Posterior cingulate gyrus (tissue), 11 donors: ENCODE data around the gene SLC39A9.
A peak's percentile ranks its signal among the peaks of the same experiment; 100 is the strongest.

Source experiments
- DNase-seq, 10 donors: peaks; one replicate each; pipeline versions ENCODE4 v3.0.0 to v3.0.0-alpha.2; 2020 to 2021; ENCODE audit warnings: mixed read lengths in 3 of 10
- intact Hi-C: fragments of 100-400 bp; cut with DNase I; formaldehyde crosslinking; loops from one replicate; pipeline ENCODE4 v1.15.1; 2023

Gene SLC39A9, protein sequence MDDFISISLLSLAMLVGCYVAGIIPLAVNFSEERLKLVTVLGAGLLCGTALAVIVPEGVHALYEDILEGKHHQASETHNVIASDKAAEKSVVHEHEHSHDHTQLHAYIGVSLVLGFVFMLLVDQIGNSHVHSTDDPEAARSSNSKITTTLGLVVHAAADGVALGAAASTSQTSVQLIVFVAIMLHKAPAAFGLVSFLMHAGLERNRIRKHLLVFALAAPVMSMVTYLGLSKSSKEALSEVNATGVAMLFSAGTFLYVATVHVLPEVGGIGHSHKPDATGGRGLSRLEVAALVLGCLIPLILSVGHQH

DNA sequence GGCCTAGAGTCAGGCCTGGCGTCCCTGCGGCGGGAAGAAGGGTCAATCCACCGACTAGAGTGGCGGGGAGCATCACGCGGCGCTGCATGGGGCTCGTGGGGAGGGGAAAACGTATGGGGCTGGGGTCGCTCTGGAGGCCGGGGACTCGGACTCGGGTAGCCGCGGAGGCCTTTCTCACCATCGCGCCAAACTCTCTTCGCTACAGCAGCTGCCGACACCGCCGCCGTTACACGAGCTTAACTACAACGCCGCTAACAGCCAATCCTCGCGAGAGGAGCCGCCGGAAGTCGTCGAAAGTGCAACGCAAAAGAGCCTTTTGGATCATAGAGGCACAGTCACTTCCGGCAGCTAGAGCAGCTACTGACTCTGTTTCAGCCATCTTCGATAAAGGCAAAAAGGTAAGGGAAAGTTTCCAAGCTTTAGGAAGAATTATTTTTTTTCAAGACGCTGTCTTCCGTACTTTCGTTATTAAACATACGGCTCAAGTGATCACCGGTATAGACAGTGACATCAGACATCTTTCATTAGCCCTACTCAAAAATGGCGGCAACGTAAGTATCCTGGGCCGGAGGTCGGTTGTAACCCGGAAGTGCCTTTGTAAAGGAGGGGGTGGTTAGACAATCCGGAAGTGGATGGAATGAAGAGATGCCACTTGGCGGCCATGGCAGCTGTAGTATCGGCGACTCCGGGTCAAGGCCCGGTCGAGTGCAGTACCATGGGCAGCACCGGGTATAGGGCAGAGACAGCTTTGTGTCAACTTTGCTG, at the start of gene SLC39A9, which contains the start of gene ERH:
Gene SLC39A9, plus strand, starts transcription at position 640 of the 765 bp plus-strand sequence. CDS start 678 bp downstream, outside the sequence.
Gene ERH, minus strand, starts transcription at position 247 of the 765 bp plus-strand sequence. Its CDS starts 66 bp downstream, at position 181.
- intact Hi-C loops = loop anchor here (5.0 kb wide), 2 partner anchors 206 to 369 kb away; partner anchors contain the start of genes EXD2 and SRSF5
- DNase-seq = peak; percentile 92 to 99 (median 97)

DNA sequence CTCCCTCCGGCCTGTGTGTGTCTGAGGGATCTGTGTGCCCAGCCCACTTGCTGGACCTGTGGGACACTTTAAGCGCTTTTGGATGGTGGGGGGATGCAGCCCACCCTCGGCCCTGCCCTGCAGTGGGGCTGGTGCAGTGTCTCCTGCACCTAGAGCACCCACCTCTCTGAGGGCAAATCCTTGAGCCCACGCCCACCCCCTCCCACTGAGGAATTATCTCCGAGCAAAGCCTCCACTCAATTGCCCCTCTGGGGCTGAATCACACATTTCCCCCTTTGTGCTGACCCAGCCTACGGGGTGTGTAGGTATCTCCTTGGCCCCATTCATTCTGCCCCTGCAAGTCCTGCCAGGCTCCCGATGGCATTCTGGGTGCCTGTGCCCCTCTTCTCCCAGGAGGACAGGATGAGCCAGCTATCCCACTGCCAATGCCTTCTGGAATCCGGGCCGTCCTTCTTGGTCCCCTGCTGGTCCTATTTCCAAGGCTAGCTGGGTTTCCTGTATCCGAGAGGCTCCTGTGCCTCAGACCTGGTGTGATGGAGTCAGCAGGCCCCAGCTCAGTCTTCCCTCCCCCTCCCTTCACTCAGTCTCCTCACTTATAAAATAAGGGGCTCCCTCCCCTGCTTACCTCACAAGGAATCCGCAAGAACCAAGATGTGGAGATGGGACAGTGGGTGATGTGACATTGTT, 49.3 kb upstream of the SLC39A9 start:
- DNase-seq = peak in 2 of 10 donors; percentile 49 to 50
- intact Hi-C loops = no loop called here

DNA sequence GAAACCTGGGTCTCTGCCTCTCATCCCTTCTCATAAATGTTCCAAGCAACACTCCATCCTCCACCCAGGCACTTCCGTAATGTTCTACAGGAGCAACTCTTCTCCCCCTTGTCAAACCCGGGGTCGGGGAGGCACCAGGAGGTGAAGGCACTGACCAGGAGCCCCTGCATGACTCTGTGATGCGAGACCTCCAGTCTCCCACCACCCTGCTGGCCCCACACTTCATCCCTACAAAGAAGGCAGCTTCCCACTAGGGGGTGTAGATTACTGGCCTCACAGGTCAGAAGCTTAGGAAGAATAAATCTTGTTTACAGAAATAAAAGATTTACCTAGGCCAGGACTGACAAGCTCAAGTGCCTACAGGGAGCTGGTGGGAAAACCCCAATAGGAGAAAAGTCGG, 47.6 kb upstream of the SLC39A9 start:
- intact Hi-C loops = loop anchor here (5.0 kb wide), 1 partner anchor 89 kb away; the partner anchor contains the start of gene GALNT16
- DNase-seq = peak in 1 of 10 donors; percentile 59

DNA sequence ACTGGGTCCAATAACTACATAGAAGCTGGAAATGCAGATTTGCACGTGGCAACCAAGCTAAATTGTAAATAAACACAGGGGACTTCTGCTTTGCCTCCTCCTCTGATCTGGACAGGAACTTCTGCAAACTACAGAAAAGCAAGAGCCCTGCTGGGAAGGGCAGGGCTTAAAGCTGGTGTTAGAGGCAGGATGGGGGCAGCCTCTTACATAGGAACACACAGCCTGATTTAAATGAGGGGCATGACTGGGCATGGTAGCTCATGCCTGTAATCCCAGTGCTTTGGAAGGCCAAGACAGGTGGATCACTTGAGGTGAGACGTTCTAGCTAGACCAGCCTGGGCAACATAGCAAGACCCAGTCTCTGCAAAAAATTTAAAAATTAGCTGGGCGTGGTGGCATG, 47.1 kb upstream of the SLC39A9 start:
- intact Hi-C loops = loop anchor here (5.0 kb wide), 1 partner anchor 89 kb away; the partner anchor contains the start of gene GALNT16
- peak in 1 of 10 donors; percentile 13 for DNase-seq

DNA sequence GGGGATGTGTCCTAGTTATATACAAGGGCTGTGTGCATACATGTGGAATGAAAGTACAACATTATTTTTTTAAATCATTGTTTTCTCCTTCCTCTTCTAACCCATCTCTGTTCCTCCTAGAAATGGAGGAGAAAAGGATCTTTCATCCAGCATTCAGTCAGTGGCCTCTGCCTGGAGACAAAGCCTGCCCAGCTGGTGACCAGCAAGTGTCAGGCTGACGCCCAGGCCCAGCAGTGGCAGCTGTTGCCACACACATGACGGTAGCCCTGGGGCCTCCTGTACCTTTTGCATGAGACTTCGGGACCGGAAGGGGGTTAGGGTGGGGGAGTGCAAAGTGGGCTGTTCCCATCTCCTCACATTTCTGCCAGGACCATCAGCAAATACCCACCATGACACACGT, 46.6 kb upstream of the SLC39A9 start:
- intact Hi-C loops = loop anchor here (5.0 kb wide), 1 partner anchor 90 kb away; the partner anchor contains the start of gene GALNT16
- peak in 1 of 10 donors; percentile 75 for DNase-seq

DNA sequence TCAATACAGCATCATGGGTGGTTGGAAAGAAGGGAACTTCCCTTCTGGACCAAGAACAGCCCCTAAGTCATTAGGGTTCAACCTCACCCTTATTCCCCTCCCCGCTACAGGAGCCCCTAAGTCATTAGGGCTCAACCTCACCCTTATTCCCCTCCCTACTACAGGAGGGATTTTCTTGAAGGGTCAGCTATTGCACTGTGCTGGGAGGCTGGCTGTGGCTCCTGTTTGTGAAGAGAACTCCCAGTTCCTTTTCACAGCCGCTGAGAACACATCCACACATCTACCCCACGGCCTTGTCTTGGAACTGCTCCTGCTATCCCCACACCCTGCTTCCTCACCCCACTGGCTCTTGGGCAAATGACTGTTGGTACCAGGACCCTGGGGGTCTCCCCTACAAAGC, 45.3 kb upstream of the SLC39A9 start:
- peak in 1 of 10 donors; percentile 49 for DNase-seq
- intact Hi-C loops = loop anchor here (5.0 kb wide), 1 partner anchor 91 kb away; the partner anchor contains the start of gene GALNT16

DNA sequence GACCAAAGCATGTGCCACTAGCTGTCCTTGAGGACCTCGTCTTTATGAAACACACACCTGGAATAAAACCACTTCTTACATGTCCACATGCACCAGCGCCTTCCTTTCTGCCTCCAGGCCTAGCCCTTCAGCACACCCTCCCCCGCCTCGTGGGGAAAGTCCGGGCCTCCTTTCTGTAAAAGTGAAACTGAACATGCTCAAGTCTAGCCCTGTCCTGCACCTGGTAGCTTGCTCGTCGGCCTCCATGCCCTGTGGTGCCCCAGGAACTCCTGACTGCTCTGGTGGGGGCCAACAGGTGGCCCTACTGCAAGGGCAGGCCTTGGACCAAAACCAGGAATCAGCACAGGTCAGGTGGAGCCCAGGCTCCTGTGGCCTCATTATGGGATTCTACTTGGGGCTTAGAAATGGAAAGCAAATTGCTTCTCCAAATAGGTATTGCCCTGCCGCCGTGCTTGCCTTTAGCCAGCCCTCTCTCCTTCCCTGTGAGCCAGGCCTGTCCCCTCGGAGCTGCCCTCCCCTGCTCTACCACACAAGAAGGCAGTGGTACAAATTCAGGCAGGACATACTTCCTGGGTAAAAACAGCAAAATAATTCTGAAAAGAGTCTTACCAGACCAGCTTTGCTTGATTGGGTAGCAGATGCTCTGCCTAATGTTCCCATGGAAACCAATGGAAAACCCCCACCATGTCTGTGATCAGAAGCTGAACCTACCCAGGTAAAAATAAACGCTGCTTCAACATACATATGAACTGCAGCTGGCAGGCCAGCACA, 43.9 kb upstream of the SLC39A9 start:
- intact Hi-C loops = loop anchor here (5.0 kb wide), 1 partner anchor 92 kb away; the partner anchor contains the start of gene GALNT16
- peak in 1 of 10 donors; percentile 78 for DNase-seq

DNA sequence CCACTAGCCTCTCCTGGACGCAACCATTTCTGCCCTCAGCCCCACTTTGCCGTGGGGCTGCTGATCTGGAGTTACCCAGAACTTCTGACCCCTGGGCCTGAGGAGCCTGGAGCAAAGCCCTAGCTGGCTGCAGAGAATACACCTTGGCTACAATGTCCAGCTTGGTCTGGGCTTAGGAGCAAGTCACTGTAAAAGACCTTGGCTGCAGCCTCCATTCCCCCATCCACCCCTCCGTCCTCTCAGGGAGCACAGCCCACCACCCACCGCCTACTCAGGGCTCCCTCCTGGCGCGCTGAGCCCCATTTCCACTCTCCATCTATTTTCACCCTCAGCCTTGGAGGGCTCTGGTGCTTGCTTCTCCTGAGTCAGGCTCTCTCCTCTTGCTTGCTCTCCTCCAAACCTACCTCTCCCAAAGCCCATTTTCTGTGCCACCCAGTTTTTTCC, 43.3 kb upstream of the SLC39A9 start:
- intact Hi-C loops = no loop called here
- DNase-seq = peak in 1 of 10 donors; percentile 53

DNA sequence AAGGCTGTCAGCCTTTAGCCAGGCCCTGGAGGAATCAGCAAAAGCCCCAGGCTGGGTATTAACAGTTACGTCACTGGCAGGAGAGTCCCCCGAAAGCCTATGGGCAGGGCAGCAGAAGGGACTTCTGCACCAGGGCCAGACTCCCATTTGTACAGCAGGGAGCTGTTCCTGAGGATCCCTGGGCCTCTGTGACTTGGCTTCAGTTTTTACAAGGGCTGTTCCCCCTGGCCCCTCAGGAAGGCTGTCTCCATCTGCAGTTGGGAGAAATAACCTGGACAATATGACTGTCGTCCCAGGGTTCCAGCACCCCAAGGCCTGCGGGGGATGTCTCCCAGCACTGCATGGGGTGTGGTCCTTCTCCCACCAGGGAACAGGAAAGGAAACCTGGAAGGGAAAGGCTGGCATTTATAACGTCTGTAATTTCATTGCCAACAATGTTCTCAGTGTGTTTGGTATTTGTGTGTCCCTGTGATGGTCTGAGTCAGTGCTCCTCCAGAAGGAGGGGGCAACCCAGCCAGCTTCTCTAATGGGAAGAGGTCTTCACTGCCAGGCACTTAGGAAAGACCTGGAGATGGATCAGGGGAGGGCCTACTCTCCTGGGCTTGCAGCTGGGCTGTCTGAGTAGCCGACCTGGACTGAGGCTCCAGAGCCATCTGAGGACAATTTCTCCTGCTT, 42.7 kb upstream of the SLC39A9 start:
- DNase-seq = no peak
- intact Hi-C loops = no loop called here

DNA sequence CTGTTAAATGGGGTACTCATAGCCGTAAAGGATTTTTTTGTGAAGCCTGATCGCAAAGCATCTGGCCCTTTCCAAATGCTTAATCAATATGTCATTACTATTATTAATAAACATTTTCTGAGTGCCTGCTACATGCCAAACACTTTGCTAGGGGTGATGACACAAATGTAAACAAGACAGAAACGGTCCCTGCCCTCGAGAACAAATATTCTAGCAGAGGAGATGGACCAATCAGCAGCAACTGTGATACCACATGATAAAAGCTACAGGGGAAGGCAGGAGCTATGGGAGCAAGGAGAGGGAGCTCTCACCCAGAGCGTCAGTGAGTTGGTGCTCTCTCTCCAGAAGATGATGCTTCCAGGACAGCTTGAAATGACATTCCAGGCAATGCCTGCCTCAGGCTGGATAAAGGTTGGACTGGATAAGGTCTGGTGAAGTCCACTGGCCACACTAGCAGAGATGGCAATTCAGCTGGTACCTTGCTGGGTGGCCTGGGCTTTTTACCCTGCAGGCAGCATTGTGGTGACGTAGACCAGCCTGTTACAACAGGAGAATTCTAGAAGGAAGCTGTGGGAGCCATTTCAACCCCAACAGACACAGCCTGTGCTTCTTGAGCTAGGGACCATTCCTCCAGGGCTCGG, 41.5 kb upstream of the SLC39A9 start:
- intact Hi-C loops = no loop called here
- no peak for DNase-seq

DNA sequence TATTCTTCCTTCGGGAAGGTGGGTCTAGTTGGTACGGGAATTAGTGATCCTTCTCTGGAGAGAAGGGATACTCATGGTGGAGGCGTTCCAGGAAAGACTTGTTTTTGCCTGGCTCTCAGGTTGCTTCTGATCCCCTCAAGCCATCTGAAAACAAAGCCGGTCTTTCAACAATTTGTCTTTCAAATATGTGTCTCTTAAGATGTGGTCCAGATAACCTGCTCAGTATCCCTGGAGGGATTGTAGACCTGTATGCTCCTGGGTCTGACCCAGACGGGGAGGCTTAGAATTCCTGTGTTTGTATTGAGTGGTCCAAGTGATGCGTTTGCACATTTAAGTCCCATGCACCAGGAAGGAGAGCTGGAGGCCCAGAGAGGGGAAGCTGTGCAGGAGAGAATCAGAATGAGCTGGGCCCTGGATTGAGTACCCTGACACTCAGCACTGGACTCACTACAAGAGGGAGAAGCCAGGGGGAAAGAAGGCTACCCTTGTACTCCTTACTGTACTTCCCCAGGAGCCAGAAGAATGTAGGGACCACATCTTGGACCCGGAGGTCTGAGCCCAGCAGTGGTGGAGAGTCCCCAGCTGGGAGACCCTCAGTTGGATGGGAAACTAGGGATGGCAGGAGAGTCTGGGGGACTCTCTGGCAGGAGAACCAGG, 40.8 kb upstream of the SLC39A9 start:
- no peak for DNase-seq
- intact Hi-C loops = no loop called here

DNA sequence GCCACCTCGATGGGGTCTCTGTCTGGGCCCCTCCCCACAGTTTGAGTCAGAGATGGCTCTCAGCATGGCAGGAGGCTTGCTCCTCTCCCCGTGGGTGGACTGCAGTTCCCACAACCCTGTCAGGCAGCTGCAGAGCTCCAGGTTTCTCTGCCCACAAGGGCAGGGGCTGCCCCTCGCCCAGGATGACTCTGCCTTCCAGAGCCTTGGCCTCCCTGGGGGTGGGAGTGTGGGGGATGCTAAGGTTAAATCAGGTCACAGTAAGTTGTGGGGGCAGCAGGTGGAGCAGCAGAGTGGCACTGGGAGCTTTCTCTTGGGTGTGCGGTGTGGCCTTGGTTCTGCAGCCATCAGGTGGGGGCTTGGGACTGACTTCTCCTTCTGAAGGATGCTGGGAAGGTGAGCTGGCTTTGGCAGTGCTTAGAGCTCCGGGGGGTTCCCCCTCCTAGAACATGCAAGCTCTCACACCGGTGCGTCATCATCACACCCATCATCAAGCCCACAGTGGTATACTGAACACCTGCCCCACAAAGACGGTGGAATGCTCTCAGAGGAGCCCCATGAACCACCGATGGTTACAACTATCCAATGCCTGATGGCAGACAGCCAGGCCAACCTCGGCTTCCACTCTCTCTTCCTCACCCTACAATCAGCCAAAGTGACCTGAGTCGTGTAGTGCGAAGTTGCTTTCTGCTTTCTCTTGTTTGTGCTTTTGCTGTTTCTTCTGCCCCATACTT, 40.1 kb upstream of the SLC39A9 start:
- no peak for DNase-seq
- intact Hi-C loops = no loop called here

DNA sequence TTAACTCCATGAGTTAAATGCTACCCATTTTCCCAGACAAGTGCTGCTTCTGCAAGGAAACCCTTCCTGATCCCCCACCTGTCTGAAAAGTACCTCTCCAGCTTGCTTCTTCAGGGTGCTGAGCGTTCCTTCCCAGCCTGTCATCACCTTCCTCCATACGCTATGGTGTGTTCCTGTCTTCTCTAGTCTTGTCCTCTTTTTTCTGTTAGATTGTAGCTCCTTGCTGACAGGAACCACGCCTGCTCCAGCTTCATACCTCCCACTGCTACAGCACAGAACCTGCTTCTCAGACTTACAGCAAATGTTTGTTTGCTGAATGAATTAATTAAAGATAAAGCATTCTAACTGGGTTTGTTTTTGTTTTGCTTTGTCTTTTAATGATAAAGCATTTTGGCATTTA, 39.5 kb upstream of the SLC39A9 start:
- intact Hi-C loops = no loop called here
- DNase-seq = peak in 1 of 10 donors; percentile 36

DNA sequence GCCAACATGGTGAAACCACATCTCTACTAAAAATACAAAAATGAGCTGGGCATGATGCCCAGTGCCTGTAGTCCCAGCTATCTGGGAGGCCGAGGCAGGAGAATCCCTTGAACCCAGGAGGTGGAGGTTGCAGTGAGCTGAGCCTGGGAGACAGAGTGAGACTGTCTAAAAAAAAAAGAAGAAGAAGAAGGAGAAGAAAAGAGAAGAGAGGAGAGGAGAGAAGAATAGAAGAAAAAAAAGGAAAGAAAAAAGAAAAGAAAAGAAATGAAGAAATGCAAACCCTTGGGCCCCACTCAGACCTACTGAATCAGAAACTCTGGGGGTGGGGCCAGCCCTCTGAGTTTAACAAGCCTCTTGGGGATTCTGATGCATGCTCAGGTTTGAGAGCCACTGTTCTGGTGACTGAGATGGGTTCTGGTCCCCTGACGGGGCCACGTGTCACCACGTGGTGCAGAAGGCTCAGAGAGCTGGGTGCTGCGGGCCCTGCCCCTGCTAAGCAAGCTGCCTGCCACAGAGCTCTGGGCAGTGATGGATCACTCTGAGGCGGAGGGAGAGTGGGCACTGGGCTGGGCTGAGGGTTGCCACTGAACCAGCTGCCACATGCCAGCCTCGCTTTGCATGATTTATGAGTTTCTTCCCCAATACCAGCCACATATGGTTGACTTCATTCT, 37.9 kb upstream of the SLC39A9 start:
- intact Hi-C loops = no loop called here

DNA sequence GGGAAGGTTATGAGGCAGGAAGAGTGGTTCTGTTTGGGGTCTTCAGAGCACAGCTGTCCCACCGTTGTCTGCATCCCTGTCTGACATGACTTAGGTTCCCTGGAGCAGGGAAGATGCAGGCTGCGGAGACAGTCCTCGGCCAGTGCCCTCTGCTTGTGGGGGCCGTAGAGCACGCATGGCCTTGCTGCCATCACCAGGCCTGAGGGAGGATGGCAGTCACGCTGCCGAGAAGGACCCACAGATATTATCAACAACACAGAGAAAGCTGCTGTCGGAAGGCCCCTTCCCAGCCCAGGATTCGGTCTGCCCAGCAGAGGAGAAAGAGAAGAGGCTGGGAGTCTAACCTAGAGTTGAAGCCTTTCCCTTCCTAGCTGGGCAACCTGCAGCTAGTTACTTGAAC, 35.4 kb upstream of the SLC39A9 start:
- peak in 6 of 10 donors; percentile 34 to 93 (median 50) for DNase-seq
- intact Hi-C loops = loop anchor here (2.0 kb wide), 1 partner anchor 120 kb away; no protein-coding TSS in a partner anchor

More for the DNA sequence above, 37.9 kb upstream of the SLC39A9 start:
- DNase-seq = no peak

DNA sequence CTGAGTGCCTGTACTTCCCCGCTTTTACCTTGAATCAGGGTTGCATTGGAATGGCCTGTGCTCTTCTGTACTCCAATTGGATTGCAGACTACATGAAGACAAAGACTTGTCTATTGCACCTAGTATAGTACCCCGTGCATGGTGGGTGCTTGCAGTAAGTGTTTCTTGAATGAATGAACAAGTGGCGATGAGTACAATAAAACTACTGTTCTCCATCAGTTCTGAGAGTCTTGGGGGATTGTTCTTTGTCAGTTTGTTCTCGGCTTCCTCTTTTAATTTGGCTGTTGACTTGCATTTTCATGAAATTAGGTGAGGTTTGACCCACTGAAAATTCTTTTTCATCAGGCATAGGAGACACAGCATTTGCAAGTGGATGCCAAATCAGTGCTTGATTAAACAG, 34.5 kb upstream of the SLC39A9 start:
- intact Hi-C loops = loop anchor here (2.0 kb wide), 1 partner anchor 121 kb away; no protein-coding TSS in a partner anchor
- DNase-seq = no peak

DNA sequence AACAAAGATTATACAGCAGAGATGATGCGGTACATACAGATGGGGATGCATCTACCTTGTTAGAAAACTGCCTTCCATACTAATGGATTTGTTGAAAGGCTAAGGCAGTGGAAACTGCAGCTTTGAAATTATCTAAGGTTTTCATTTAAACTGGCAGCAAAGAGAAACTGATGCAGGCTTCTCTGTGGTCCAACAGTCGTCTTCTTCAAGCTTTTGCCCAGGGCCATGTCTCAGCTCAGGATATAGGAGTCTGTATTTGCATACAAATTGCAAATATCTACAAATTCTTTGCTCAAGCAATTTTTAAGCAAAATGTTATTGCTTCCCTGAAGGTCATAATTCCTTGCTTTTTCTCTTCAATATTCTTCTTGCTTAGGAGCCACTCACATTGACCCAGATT, 34.1 kb upstream of the SLC39A9 start:
- no peak for DNase-seq
- intact Hi-C loops = no loop called here
